ENCODE results near the gene ARID4B.

The ARID4B gene

DNA sequence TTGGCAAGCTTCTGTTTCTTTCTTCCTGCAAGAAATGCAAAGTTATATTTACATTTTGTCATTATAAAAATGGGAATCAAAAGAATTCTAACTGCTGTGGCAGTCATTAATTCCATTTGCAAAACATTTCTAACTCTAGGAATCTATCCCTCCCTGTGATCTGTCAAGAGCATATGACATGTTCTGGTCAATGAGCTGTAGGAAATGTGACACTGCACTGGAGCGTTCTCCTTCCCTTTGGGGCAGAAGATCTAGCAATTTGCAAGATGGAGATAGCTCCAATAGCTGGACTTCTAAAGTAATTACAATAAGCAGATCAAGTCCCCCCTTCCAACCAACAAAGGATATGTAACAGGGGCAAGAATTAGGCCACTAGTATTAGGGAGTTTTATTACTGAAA lies 205.6 kb downstream of the ARID4B start:
- TF ChIP-seq CTCF (IDR thresholded peaks at IDR 0.05; ENCODE audit: low read depth, low read length): no peak
- no peak overlapping the region for H3K4me3 ChIP-seq (ENCODE audit: low read depth, low read length)

Measured in WI38 (cell line).